GM23248 (cell line): ENCODE measurements around the gene TEAD3.

Source experiments
- EZH2 ChIP-seq: fragments of 200-600 bp; sonication (generic); IDR thresholded peaks from 2 replicates; pipeline ENCODE4 v1.6.1; 2018; ENCODE audit warnings: antibody characterized with exemption, mild to moderate bottlenecking; ENCODE audit not compliant: insufficient read depth, poor library complexity, severe bottlenecking
- EZH2phosphoT487 ChIP-seq: fragments of 200-600 bp; sonication (generic); IDR thresholded peaks from 2 replicates; pipeline ENCODE4 v1.6.1; 2018; ENCODE audit warnings: antibody characterized with exemption, moderate library complexity, mild to moderate bottlenecking, low read depth; ENCODE audit not compliant: insufficient read depth

DNA sequence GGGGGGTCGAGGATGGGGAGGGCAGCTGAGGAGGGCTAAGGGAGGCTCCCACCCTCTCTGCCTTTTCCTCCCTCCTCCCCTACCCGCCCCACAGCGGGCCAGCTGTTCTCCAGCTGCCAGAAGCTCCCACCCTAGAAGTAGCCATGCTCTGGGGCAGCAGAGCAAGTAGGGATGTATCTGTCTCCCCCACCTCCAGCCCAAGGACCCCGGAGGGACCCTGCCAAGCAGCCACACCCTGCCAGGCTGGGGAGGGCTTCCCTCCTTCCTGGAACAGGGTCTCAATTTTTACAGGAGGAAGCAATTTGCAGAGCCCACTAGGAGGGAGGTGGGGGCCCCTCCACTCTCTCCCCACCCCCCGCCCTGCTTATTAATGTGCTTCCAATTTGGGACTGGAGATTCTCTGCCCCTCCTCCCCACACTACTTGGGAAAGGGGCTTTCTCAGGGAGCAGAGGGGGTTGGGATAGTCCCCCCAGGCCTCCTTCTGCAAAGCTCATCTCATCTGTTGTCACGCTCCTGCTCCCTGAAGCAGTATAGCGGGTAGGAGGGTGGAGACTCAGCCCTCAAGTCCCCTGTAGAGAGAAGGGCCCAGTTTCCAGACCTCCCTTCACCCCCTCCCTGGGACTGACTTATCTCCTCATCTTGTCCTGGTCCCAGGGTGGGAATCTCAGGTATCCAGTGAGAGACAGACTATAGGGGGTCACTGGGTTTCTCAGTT lies 4.5 kb downstream of the TEAD3 start:
- TF ChIP-seq EZH2, result no peak
- no peak for TF ChIP-seq EZH2phosphoT487
